HAP-1 (cell line): ENCODE results near the gene DHH.
A peak's percentile ranks its signal among the peaks of the same experiment; 100 is the strongest.
"Not testable (repeated sequence)": the region's sequence is repeated elsewhere in the genome, so short reads cannot be mapped to it uniquely, and the experiment has no call there.

Experiments used
- DNase-seq, 2 experiments: peaks; one replicate each; pipeline ENCODE4 v3.0.0-alpha.2; 2016 to 2020; ENCODE audit warnings: low spot score in 2 of 2
- H3K27me3 ChIP-seq: fragments of 250-450 bp; sonication (Bioruptor Pico); 2 replicates; pipeline ENCODE4 v1.5.1; 2020; ENCODE audit warnings: low read depth, mild to moderate bottlenecking, moderate library complexity
- H3K36me3 ChIP-seq: fragments of 250-450 bp; sonication (Bioruptor Pico); replicated peaks from 2 replicates; pipeline ENCODE4 v1.5.1; 2020; ENCODE audit warnings: mild to moderate bottlenecking
- H3K4me1 ChIP-seq: fragments of 250-450 bp; sonication (Bioruptor Pico); 2 replicates; pipeline ENCODE4 v1.5.1; 2020; ENCODE audit warnings: mild to moderate bottlenecking
- H3K4me3 ChIP-seq: fragments of 250-450 bp; sonication (Bioruptor Pico); 2 replicates; pipeline ENCODE4 v1.5.1; 2020; ENCODE audit warnings: mild to moderate bottlenecking, moderate library complexity
- H3K9me3 ChIP-seq: fragments of 250-450 bp; sonication (Bioruptor Pico); 2 replicates; pipeline ENCODE4 v1.5.1; 2020; ENCODE audit warnings: mild to moderate bottlenecking, moderate library complexity
- in situ Hi-C: fragments of 300-500 bp; cut with MboI; formaldehyde crosslinking; loops from 3 replicates; pipeline ENCODE4 v1.14.3; 2020; ENCODE audit warnings: low sequenced_read_pairs, inconsistent platforms, mixed read lengths

The DHH gene

DNA sequence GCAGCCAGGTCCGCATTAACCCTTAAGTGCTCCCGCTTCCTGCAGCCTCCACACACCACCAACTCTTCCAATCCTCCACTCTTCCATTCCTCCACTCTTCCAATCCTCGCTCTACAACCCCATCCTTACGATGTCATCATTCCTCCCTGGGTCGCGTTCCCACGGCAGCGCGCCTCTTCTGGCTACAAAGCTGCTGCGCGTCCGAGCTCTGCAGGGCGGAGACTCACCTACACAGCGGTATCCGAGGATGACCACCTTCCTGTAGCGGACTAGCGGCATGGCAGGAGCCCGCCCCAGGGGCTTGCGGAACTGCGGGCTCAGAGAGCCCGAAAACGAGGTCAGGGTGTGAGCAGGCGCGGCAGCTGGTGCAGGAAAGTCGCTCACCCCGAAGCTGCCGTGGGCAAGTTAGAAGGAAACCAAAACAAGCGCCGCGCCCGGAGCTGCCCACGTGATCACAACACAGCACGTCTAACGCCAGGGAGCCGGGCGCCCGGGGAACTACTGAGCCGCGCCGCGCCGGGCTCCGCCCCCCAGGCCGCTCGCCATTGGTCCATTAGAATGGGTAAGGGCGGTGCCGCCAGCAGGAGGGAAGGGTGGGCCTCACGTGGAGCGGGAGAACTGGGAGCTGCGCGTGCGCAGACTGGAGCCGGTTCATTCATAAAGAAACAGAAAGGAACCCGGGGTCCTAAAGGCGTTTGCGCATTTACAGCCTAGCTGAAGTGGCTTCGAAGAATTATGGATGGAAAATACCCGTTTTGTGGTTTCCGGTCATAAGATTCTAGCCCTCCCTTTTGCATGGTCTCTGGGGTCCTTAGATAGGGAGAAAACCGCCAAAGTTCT is 24.9 kb downstream of the DHH start, which contains the start of gene RHEBL1:
Gene RHEBL1, minus strand, starts transcription at position 473 of the 840 bp plus-strand sequence. Its CDS starts 194 bp downstream, at position 279.
- Histone ChIP-seq H3K4me3 (peak within 1 kb of the TSS; percentile 79), H3K36me3 (no peaks in the 10 kb centered on the region), H3K9me3 (no peaks in the 10 kb centered on the region), H3K4me1 (peaks cover 8% of the 10 kb centered on the region), H3K27me3 (no peaks in the 10 kb centered on the region)
- peak; percentile 97 to 99 for DNase-seq
- in situ Hi-C loops, result no loop called here

DNA sequence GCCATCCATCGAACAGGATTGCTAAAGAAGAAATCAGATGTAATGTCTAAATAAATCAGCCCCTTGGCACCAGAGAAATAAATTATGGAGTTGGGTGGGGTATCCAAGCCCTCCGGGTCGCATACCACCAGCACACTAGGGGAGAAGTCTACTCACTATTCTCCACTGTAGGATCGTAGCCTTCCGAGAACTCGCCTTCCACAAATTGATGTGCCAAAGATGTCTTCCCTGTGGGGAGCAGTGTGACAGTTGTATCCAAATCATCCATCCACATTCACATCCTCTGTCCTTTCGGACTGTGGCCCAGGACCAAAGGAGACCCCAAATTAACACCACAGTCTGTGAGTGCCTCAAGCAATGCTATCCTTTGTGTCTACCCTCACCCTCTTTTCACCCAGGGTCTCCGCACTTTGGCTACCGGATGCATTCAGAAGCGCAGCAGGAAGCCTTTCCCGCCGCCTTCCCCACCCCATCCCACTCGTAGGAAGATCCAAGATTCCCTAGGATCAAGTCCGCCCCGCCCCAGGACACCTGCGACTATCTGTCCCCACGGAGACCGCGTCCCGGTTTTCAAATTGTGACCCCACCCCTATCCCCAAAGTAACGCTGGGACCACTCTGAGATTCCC is 25.6 kb downstream of the DHH start:
- Histone ChIP-seq H3K4me1 (peaks cover 8% of the 10 kb centered on the region), H3K27me3 (no peaks in the 10 kb centered on the region), H3K36me3 (no peaks in the 10 kb centered on the region), H3K9me3 (no peaks in the 10 kb centered on the region), H3K4me3 (peak overlapping the region; percentile 79)
- DNase-seq, result peak in 1 of 2 experiments; percentile 48
- in situ Hi-C loops, result no loop called here

DNA sequence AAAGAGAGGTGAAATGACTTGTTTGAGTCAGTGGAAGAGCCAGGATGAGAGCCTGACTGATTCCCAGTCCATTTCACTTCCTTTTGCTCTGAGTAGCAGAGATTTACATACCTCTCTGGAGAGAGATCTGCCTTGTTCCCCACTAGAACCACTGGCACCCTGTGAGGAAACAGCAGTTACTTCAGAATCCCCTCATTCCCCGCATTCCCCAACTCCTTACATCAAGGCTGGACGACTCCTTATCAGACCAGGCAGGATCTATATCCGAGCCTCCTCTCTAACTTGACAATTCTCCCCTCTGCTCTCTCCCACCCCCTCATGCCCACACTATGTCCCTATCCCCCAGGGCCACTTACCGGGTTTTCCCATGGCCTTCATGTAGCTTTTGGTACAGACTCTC is 28.5 kb downstream of the DHH start:
- Histone ChIP-seq H3K4me3 (no peak overlapping the region), H3K9me3 (no peaks in the 10 kb centered on the region), H3K27me3 (no peaks in the 10 kb centered on the region), H3K4me1 (peaks cover 15% of the 10 kb centered on the region), H3K36me3 (no peaks in the 10 kb centered on the region)
- in situ Hi-C loops, result no loop called here
- no peak for DNase-seq

DNA sequence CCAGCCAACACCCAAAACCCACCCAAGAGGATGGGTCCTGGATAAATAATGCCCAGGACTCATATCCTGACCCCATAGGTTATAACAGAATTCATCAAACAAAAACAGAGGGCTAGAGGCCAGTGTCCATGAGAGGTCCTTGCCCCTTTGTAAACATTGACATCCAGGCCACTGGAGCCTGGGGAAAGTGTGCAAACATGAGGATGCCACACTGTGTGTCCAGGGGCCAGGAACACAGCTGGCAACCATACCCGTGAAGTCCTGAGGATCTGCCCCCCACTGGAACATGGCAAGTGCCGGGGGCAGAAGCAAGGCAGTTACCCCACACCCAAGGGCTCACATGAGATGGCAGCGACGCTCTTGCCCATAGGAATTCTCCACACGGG is 29.8 kb downstream of the DHH start:
- peaks cover 11% of the 10 kb centered on the region for H3K4me1 ChIP-seq
- no peak overlapping the region for H3K4me3 ChIP-seq
- H3K9me3 ChIP-seq, result no peaks in the 10 kb centered on the region
- in situ Hi-C loops, result no loop called here
- no peaks in the 10 kb centered on the region; the same call in 1 of the 2 replicates for H3K36me3 ChIP-seq
- no peaks in the 10 kb centered on the region for H3K27me3 ChIP-seq
- no peak for DNase-seq

DNA sequence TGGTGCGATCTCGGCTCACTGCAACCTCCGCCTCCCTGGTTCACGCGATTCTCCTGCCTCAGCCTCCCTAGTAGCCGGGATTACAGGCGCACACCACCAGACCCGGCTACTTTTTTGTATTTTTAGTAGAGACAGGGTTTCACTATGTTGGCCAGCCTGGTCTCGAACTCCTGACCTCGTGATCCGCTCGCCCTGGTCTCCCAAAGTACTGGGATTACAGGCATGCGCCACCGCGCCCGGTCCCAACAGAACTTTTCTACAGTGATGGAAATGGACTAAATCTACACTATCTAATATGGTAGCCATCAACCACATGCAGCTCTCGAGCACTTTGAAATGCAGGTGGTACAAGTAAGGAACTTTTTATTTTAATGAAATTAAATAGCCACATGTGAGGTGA is 32.7 kb downstream of the DHH start:
- H3K36me3 ChIP-seq, H3K4me3 ChIP-seq, H3K27me3 ChIP-seq, in situ Hi-C loops, DNase-seq, H3K9me3 ChIP-seq: not testable (repeated sequence)
- H3K4me1 ChIP-seq, result peaks cover 13% of the 10 kb centered on the region

DNA sequence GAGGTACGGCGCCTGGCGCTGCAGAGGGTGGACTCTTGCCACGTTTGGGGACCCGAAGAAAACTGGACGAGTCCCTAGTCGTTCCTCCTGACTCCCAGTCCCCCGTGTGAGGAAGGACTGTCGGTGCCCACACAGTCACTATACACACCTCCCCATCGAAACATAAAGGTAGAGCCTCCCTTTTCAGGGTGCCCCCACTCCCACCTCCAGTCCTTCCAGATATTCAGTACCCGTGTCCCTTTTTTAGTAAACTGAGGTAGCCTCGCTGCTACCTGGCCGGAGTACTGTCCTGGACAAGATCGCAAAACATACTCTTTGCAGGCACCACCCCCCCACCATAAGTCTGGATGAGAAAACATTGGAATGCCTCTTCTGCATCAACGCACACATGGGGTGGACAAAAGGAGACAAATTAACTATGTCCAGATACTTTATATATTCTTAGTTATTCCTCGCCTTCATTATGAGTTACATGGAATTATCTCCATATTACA is 33.4 kb downstream of the DHH start:
- no peak for DNase-seq
- in situ Hi-C loops, result no loop called here
- Histone ChIP-seq H3K36me3 (no peaks in the 10 kb centered on the region; the same call in 1 of the 2 replicates), H3K4me1 (peaks cover 18% of the 10 kb centered on the region), H3K27me3 (no peaks in the 10 kb centered on the region), H3K4me3 (peak overlapping the region; percentile 91), H3K9me3 (no peaks in the 10 kb centered on the region)

DNA sequence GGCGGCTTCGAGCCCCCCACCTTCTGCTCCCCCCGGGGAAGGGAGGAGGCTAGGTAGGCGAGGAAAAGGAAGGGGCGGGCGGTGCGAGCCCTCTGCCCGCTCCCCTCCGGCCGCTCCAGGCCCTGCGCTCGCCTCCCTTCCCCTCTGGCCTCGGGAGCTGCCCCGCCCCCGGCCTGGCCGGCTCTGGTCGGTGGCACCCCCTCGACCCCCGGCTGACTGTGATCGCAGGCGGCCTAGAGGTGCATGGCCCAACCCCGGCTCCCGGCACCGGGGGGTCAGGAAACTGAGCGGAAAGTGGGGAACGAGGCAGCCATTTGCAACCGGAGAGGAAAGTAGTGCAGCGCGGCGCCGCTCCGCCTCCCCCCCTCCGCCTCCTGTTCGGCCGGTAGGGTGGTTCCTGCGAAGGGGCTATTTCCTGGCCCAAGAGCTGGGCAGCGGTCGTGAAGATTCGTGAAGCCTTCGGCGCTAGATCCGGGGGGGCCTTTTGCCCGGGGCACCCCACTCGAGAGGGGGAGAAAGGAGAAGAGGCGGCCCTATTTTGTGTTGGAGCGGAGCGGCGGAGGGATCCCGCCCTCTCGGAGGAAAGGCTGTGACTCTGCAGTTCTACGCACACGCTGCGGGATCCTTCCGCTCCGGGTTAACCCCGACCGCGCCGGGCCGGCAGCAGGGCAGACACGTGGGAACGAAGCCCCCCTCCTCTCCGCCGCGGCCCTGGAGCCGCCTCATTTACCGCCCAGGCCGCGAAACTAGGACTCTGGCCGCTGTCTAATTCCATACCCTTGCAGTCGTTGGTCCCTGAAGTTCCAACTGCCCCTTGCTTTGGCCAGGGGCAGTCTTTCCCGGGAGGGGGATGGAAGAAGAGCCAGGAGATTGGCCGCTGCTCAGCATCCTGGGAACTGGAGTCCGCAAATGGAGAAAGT is 34.1 kb downstream of the DHH start, which contains the start of gene KMT2D:
Gene KMT2D, minus strand, starts transcription at position 558 of the 920 bp plus-strand sequence. CDS start 5,470 bp downstream, outside the sequence.
- Histone ChIP-seq H3K9me3 (no peaks in the 10 kb centered on the region), H3K4me3 (peak within 1 kb of the TSS; percentile 91), H3K4me1 (peaks cover 18% of the 10 kb centered on the region), H3K36me3 (peaks cover 2% of the 10 kb centered on the region; the same call in 1 of the 2 replicates), H3K27me3 (no peaks in the 10 kb centered on the region)
- peak; percentile 90 to 94 for DNase-seq
- in situ Hi-C loops, result no loop called here

DNA sequence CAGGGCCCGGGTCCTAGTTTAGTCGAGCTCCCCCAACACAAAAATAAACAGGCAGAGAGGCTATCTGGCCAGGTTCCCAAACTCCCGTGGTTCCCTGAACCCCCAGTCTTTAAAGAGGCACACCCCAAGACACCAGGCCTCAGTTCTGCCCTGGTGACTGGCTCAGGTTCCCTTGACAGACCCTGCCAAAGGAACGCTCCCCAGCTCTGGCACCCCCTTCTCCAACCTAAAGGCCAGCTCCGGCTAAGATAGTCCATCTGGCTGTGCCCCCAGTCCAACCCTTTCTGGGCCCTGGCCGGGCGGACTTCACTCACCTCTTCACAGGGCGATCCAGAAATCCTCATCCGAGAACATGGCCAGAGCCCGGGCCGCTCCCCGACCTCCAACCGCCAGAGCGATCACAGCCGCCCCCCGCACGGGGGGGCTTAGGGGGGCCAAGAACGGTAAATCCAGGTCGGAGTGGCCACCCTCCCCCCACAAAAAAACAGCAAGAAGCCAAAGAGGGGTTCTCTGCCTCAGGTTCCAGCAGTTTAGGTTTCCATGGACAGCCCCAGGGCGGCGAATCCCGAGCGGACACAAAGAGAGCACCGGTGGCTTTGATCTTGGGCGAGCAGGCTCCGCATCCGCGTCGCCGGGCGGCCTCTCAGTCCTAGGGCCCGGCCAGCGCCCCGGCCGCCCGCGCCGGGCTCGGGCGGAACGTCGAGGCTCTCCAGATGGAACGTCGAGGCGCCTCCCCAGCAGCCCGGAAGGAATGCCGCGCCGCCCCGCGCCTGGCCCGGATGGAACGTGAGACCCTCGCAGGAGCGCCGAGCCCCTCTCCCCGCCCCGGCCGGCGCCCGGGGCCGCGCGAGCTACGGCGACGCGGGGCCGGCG is 35.1 kb downstream of the DHH start:
- Histone ChIP-seq H3K27me3 (no peaks in the 10 kb centered on the region), H3K36me3 (peaks cover 11% of the 10 kb centered on the region), H3K9me3 (no peaks in the 10 kb centered on the region), H3K4me3 (peak overlapping the region; percentile 91), H3K4me1 (peaks cover 18% of the 10 kb centered on the region)
- DNase-seq, result peak in 1 of 2 experiments; percentile 39
- in situ Hi-C loops, result no loop called here

DNA sequence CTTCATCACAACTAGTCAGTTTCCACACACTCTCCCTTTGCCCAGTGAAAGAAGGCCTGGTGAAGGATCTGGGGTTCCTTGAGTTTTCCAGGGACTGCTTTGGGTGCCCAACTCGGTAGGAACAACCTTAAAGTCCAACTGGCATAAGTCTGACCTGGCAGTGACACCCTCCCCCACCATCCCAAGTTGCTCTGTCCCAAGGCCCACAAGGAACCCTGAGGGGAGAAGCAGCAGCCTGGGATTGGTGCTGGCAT is 35.6 kb downstream of the DHH start:
- in situ Hi-C loops, result no loop called here
- no peaks in the 10 kb centered on the region for H3K27me3 ChIP-seq
- peak overlapping the region; percentile 91 for H3K4me3 ChIP-seq
- no peaks in the 10 kb centered on the region for H3K9me3 ChIP-seq
- H3K36me3 ChIP-seq, result peaks cover 17% of the 10 kb centered on the region
- no peak for DNase-seq
- peaks cover 18% of the 10 kb centered on the region for H3K4me1 ChIP-seq

DNA sequence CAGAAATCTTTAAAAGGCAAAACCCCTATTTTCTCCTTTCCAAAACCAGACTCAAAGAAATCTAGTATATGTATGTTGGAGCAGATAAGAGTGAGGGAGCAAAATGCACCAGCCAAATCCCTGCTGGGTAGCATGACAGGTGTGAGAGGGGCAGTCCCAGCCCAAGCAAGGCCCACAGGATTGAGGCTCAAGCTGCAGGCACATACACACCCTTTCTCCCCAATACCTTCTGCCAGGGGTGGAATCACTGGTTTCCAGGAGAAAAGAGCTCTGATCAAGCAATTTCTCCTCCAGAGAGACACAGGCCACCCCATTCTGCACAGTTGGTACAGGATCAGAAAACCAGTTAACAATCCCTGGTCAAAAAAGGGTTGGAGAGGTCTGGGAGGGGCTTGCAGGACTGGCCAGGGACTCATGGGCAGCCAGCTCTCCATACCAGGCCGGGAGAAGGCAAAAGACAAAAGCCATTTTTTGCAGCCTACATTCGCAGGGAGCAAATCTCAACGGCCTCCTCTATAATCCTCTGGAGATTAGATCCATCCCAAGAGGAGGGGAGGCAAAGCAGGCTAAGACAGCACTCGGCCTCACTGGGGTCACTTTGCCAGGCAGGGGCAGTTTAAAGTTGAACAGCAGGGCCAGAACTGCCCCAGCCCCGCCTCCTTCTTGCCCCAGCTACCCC is 36.1 kb downstream of the DHH start:
- Histone ChIP-seq H3K9me3 (no peaks in the 10 kb centered on the region), H3K4me1 (peaks cover 15% of the 10 kb centered on the region), H3K27me3 (no peaks in the 10 kb centered on the region), H3K36me3 (peaks cover 22% of the 10 kb centered on the region), H3K4me3 (peak overlapping the region; percentile 91)
- in situ Hi-C loops, result no loop called here
- DNase-seq, result no peak

DNA sequence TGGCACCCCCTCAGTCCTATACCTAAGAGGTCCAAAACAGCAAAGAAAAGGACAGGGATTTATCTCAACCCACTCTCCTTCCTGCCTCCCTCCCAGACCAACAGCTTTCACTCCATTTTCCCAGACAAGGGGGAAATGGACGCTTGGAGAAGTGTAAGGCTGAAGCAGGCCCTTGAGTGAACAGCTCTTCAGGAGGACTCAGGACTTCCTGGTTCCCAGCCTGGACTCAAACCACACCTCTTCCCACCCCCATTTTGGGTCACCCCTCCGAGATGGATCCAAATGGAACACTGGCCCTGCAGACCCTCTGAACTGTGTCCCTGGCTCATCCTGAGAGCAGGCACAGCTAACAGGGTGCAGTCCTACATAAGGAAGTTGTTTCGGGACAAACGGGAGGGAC is 36.7 kb downstream of the DHH start:
- Histone ChIP-seq H3K9me3 (no peaks in the 10 kb centered on the region), H3K36me3 (peaks cover 28% of the 10 kb centered on the region), H3K27me3 (no peaks in the 10 kb centered on the region), H3K4me1 (peaks cover 15% of the 10 kb centered on the region), H3K4me3 (peak overlapping the region; percentile 91)
- no peak for DNase-seq
- in situ Hi-C loops, result no loop called here

DNA sequence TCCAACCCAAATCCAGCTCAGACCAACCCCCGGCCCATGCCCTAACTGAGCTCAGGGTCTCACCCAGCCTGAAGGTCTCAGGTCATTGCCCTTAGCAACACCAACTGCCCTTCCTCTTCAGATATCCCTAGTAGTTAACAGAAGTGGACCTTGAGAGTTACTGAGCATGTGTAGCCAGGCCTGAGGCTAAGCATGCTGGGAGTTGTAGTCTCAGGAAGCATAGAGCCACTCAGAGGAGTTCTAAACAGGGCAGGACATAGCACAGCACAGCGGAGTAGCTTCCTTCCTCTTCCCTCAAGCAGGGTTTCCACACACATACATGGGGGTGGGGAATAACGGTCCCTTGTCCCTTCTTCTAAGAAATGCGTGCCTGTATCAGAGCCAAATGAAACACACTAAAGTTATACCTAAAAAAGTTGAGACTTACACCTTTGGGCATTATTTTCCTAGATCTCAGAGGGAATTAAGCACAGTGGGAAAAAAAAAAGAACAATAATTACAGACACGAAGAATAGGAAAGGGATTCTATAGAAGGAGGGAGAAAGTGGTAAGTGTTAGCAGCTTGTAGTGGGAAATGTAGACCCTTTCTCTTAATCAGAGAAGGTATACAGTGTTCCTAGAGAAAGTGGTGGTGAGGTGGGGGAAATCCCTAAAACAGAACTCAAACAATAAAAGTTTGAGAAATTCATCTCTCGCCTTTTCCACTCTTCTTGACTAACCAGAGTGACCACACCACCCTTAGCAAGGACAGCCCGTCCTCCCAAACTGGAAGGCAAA is 38.4 kb downstream of the DHH start:
- DNase-seq, result peak; percentile 65 to 68
- Histone ChIP-seq H3K4me3 (peak overlapping the region; percentile 91), H3K36me3 (peaks cover 45% of the 10 kb centered on the region), H3K4me1 (peaks cover 11% of the 10 kb centered on the region; the same call in 1 of the 2 replicates), H3K9me3 (no peaks in the 10 kb centered on the region), H3K27me3 (no peaks in the 10 kb centered on the region)
- in situ Hi-C loops, result no loop called here
